ENCODE data around the gene CAPN12.
"Not testable (repeated sequence)": the region's sequence is repeated elsewhere in the genome, so short reads cannot be mapped to it uniquely, and the experiment has no call there.

CAPN12 gene

DNA sequence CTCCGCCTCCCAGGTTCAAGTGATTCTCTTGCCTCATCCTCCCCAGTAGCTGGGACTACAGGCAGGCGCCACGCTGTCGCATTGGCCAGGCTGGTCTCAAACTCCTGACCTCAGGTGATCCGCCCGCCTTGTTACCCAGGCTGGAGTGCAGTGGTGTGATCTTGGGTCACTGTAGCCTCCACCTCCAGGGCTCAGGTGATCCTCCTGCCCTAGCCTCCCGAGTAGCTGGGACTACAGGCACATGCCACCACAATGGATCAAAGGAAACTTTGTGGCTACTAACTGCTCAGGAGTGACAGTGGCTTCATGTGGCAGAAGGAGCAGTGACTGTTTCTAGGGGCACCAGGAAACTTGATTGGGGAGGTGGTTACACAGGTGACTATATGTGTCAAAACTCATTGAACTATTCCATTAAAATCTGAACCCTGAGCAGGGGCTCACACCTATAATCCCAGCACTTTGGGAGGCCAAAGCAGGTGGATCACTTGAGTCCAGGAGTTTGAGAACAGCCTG, 41.0 kb upstream of the CAPN12 start:
- Histone ChIP-seq H3K4me3 (ENCODE audit: low read depth, low read length) (no peak overlapping the region), H3K36me3 (ENCODE audit: insufficient read depth, low read length) (no peaks in the 10 kb centered on the region), H3K27ac (ENCODE audit: low read depth, low read length) (no peak overlapping the region), H2AFZ (ENCODE audit: low read length, unreplicated experiment) (no peak overlapping the region), H3K27me3 (ENCODE audit: insufficient read depth, low read length) (no peaks in the 10 kb centered on the region), H3K79me2 (ENCODE audit: control insufficient read depth, insufficient read depth, low read length, unreplicated experiment) (no peaks in the 10 kb centered on the region), H3K4me1 (ENCODE audit: control insufficient read depth, insufficient read depth, low read length, unreplicated experiment) (no peaks in the 10 kb centered on the region)

DNA sequence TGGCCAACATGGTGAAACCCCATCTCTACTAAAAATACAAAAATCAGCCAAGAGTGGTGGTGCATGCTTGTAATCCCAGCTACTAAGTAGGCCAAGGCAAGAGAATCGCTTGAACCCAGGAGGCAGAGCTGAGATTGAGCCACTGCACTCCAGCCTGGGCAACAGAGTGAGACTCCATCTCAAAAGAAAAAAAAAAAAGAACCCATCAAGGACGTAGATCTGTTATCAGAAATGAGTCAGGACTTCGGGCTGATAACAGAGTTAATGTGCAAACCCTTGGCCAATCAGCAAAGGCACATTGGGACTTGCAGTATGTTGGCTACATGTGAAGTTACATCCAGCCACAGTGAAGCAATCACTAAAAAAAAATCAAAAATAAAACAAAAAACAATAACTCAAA, 40.0 kb upstream of the CAPN12 start:
- Histone ChIP-seq H3K4me3 (ENCODE audit: low read depth, low read length) (no peak overlapping the region), H2AFZ (ENCODE audit: low read length, unreplicated experiment) (no peak overlapping the region), H3K79me2 (ENCODE audit: control insufficient read depth, insufficient read depth, low read length, unreplicated experiment) (no peaks in the 10 kb centered on the region), H3K4me1 (ENCODE audit: control insufficient read depth, insufficient read depth, low read length, unreplicated experiment) (no peaks in the 10 kb centered on the region), H3K27me3 (ENCODE audit: insufficient read depth, low read length) (no peaks in the 10 kb centered on the region), H3K27ac (ENCODE audit: low read depth, low read length) (no peak overlapping the region), H3K36me3 (ENCODE audit: insufficient read depth, low read length) (no peaks in the 10 kb centered on the region)

DNA sequence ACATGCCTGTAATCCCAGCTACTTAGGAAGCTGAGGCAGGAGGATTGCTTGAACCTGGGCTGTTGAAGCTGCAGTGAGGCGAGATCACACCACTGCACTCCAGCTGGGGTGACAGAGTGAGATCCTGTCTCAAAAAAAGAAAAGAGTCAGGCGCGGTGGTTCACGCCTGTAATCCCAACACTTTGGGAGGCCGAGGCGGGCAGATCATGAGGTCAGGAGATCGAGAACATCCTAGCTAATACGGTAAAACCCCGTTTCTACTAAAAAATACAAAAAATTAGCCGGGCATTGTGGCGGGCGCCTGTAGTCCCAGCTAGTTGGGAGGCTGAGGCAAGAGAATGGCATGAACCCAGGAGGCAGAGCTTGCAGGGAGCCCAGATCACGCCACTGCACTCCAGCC, 37.9 kb upstream of the CAPN12 start:
- not testable (repeated sequence) for H3K27ac ChIP-seq (ENCODE audit: low read depth, low read length); H3K4me3 ChIP-seq (ENCODE audit: low read depth, low read length); H2AFZ ChIP-seq (ENCODE audit: low read length, unreplicated experiment); H3K36me3 ChIP-seq (ENCODE audit: insufficient read depth, low read length); H3K27me3 ChIP-seq (ENCODE audit: insufficient read depth, low read length); H3K79me2 ChIP-seq (ENCODE audit: control insufficient read depth, insufficient read depth, low read length, unreplicated experiment); H3K4me1 ChIP-seq (ENCODE audit: control insufficient read depth, insufficient read depth, low read length, unreplicated experiment)

DNA sequence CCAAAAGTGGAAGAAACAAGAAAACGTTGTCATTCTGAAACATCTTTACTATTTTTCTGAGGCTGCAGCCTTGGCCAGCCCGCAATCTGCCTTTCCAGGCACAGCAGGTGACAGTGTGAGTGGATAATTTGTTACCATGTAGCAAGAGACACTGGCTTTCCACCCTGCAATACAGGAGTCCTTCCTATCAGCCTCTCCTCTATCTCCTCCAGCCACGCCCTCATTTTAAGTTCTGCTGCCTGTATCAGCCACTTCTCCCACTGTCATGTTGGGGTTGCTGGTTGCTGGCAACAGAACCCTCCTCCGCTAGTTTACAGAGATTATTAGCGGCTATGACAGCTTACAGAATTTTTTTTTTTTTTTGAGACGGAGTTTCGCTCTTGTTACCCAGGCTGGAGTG, 36.8 kb upstream of the CAPN12 start:
- Histone ChIP-seq H3K4me1 (ENCODE audit: control insufficient read depth, insufficient read depth, low read length, unreplicated experiment) (no peaks in the 10 kb centered on the region), H3K27me3 (ENCODE audit: insufficient read depth, low read length) (no peaks in the 10 kb centered on the region), H3K79me2 (ENCODE audit: control insufficient read depth, insufficient read depth, low read length, unreplicated experiment) (no peaks in the 10 kb centered on the region), H3K27ac (ENCODE audit: low read depth, low read length) (no peak overlapping the region), H3K36me3 (ENCODE audit: insufficient read depth, low read length) (no peaks in the 10 kb centered on the region), H3K4me3 (ENCODE audit: low read depth, low read length) (no peak overlapping the region), H2AFZ (ENCODE audit: low read length, unreplicated experiment) (no peak overlapping the region)

DNA sequence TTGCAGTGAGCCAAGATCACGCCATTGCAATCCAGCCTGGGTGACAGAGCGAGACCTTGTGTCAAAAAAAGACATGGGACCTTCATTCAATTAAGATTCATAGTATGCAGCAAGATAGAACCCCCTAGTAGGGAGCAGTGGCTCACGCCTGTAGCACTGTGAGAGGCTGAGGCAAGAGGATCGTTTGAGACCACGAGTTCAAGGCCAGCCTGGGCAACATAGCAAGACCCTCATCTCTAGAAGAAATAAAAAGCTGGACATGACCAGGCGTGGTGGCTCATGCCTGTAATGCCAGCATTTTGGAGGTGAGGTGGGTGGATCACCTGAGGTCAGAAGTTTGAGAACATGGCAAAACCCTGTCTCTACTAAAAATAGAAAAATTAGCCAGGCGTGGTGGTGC, 36.2 kb upstream of the CAPN12 start:
- H3K27me3 ChIP-seq (ENCODE audit: insufficient read depth, low read length), result no peaks in the 10 kb centered on the region
- no peak overlapping the region for H3K27ac ChIP-seq (ENCODE audit: low read depth, low read length)
- no peaks in the 10 kb centered on the region for H3K79me2 ChIP-seq (ENCODE audit: control insufficient read depth, insufficient read depth, low read length, unreplicated experiment)
- no peaks in the 10 kb centered on the region for H3K4me1 ChIP-seq (ENCODE audit: control insufficient read depth, insufficient read depth, low read length, unreplicated experiment)
- no peak overlapping the region for H3K4me3 ChIP-seq (ENCODE audit: low read depth, low read length)
- H2AFZ ChIP-seq (ENCODE audit: low read length, unreplicated experiment), result no peak overlapping the region
- no peaks in the 10 kb centered on the region for H3K36me3 ChIP-seq (ENCODE audit: insufficient read depth, low read length)

DNA sequence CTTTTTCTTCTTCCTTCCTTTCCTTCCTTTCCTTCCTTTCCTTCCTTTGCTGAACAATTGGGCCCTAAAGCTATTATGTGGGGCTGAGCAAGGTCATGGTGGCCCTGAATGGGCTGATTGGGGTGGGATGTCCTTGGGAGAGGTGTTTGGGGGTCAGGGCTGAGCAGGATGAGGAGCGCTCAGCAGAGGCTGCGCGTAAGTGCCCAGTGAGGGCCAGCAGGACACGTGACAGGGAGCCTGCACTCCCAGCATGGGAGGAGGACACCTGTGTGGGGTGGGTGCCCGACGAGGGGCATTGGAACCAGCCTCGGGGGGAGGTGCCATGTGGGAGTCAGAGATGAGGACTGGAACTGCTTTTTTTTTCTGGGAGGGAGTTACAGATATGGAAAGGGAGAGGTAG, 34.5 kb upstream of the CAPN12 start:
- Histone ChIP-seq H3K36me3 (ENCODE audit: insufficient read depth, low read length) (no peaks in the 10 kb centered on the region), H3K27ac (ENCODE audit: low read depth, low read length) (no peak overlapping the region), H3K27me3 (ENCODE audit: insufficient read depth, low read length) (no peaks in the 10 kb centered on the region), H2AFZ (ENCODE audit: low read length, unreplicated experiment) (no peak overlapping the region), H3K4me3 (ENCODE audit: low read depth, low read length) (no peak overlapping the region), H3K79me2 (ENCODE audit: control insufficient read depth, insufficient read depth, low read length, unreplicated experiment) (no peaks in the 10 kb centered on the region), H3K4me1 (ENCODE audit: control insufficient read depth, insufficient read depth, low read length, unreplicated experiment) (no peaks in the 10 kb centered on the region)

DNA sequence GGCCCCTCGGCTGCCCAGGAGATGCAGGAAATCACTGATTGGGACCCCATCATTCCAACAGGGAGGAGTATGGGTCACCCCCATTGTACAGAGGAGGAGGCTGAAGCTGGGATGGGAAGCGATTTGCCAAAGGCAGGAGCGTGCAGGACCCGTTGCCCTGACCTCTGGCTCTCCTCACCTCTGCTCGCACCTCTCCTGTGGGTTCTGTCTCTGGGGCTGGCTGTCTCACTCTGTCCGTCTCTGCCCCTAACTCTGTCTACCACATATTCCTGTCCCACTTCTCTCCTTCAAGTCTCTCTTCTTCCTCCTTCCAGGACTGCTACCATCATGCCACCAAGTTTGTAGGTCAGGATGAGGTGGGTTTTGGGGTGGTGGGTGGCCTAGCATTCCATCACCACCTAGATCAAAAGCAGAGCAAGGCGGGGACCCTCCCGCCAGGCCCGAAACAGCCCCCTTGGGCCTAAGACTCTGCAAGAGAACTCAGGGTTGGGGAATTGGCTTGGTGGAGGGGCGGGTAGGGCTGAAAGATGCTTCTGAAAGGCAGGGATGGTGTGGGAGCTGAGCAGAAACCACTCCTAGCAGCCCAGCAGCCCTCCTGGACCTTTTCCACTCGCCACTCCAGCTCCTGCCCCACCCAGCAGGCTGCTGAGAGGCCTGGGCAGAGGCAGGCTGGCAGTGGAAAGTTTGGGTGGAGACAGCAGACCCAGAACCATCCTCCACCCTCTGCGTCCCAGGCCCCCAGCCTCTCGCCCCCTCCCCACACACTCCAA, 30.1 kb upstream of the CAPN12 start:
- no peaks in the 10 kb centered on the region for H3K36me3 ChIP-seq (ENCODE audit: insufficient read depth, low read length)
- no peak overlapping the region for H3K4me3 ChIP-seq (ENCODE audit: low read depth, low read length)
- no peaks in the 10 kb centered on the region for H3K27me3 ChIP-seq (ENCODE audit: insufficient read depth, low read length)
- H3K4me1 ChIP-seq (ENCODE audit: control insufficient read depth, insufficient read depth, low read length, unreplicated experiment), result no peaks in the 10 kb centered on the region
- H2AFZ ChIP-seq (ENCODE audit: low read length, unreplicated experiment), result no peak overlapping the region
- no peaks in the 10 kb centered on the region for H3K79me2 ChIP-seq (ENCODE audit: control insufficient read depth, insufficient read depth, low read length, unreplicated experiment)
- no peak overlapping the region for H3K27ac ChIP-seq (ENCODE audit: low read depth, low read length)

DNA sequence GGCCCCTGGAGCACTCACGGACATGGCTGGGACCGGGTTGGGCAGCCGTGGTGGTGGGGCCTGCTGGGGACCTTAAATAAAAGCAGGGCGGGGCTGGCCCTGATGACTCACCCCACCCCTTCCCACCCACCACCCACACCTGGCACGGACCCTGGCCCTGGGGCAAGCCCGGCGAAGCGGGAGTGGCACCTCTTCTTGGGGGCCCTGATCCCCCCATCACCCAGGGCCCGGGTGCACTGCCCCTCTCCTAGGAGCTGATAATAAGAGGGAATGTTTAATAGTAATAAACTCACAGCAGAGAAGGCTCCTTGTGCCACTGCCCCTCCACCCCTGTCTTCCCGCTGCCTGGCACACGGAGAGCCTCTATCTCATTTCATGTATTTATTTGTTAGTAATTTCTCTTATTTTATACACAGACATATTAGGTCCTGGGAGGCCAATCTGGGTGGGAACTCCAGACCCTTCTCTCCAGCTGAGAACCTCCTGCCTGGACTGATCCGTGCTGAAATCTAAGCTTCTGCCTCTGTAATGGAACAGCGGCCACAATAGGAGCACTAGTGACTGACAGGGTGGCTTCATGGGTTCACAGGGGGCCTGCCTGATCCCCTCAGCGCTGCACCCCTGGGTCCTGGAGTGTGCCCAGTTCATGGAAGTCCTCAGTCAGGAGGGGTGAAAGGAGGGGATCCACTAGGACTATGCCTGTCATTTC, 29.3 kb upstream of the CAPN12 start, which contains the start of gene LGALS7:
TSS of gene LGALS7 (minus strand) at position 49 of the 709 bp plus-strand sequence. CDS start at position 24, 25 bp downstream.
- H2AFZ ChIP-seq (ENCODE audit: low read length, unreplicated experiment), result no peak within 1 kb of the TSS
- H3K27ac ChIP-seq (ENCODE audit: low read depth, low read length), result no peak within 1 kb of the TSS
- H3K4me1 ChIP-seq (ENCODE audit: control insufficient read depth, insufficient read depth, low read length, unreplicated experiment), result no peaks in the 10 kb centered on the region
- no peaks in the 10 kb centered on the region for H3K79me2 ChIP-seq (ENCODE audit: control insufficient read depth, insufficient read depth, low read length, unreplicated experiment)
- H3K4me3 ChIP-seq (ENCODE audit: low read depth, low read length), result no peak within 1 kb of the TSS
- no peaks in the 10 kb centered on the region for H3K36me3 ChIP-seq (ENCODE audit: insufficient read depth, low read length)
- no peaks in the 10 kb centered on the region for H3K27me3 ChIP-seq (ENCODE audit: insufficient read depth, low read length)

DNA sequence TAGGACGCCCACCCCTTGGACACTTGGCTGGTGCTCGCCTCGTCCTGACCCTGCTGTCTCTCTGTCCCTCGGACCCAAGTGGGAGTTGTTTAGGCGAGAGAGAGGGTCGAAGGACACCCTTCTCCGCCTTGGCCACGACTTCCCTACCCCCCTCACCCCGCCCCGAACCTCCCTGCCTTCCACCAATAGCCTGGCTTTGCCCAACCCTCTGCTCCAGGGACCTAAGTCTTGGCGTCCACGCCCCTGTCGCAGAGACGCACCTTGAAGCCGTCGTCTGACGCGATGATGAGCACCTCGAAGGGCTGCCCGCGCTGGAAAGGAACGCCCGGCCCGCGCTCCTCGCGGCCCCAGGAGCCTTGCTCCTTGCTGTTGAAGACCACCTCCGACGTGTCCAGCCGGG, 27.3 kb upstream of the CAPN12 start:
- H3K27ac ChIP-seq (ENCODE audit: low read depth, low read length); H3K27me3 ChIP-seq (ENCODE audit: insufficient read depth, low read length); H3K4me3 ChIP-seq (ENCODE audit: low read depth, low read length); H3K4me1 ChIP-seq (ENCODE audit: control insufficient read depth, insufficient read depth, low read length, unreplicated experiment); H3K36me3 ChIP-seq (ENCODE audit: insufficient read depth, low read length); H3K79me2 ChIP-seq (ENCODE audit: control insufficient read depth, insufficient read depth, low read length, unreplicated experiment); H2AFZ ChIP-seq (ENCODE audit: low read length, unreplicated experiment): not testable (repeated sequence)

DNA sequence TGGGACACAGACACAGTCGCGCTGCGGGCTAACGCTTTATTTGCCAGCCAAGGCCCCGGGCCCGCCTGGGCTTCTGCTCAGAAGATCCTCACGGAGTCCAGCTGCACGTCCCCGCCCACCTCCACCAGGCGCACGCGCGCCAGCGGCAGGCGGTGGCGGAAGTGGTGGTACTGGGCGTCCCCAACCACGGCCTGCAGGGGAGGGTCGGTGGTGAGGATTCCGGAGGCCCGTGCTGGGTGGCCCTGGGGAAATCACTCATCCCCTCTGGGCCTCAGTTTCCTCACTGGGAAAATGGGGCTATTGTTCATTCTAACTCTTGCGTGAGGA, 26.6 kb upstream of the CAPN12 start:
- not testable (repeated sequence) for H3K27ac ChIP-seq (ENCODE audit: low read depth, low read length); H3K27me3 ChIP-seq (ENCODE audit: insufficient read depth, low read length); H3K4me3 ChIP-seq (ENCODE audit: low read depth, low read length); H3K4me1 ChIP-seq (ENCODE audit: control insufficient read depth, insufficient read depth, low read length, unreplicated experiment); H3K79me2 ChIP-seq (ENCODE audit: control insufficient read depth, insufficient read depth, low read length, unreplicated experiment); H3K36me3 ChIP-seq (ENCODE audit: insufficient read depth, low read length); H2AFZ ChIP-seq (ENCODE audit: low read length, unreplicated experiment)
